IPS-15b (cell line): ENCODE measurements around the gene RAB5B.
"Not testable (repeated sequence)": the region's sequence is repeated elsewhere in the genome, so short reads cannot be mapped to it uniquely, and the experiment has no call there.

Experiments used
- H3K27me3 ChIP-seq: one replicate; pipeline ENCODE4 v1.6.1; 2013; ENCODE audit warnings: low read length; ENCODE audit not compliant: control insufficient read depth, insufficient read depth
- H3K36me3 ChIP-seq: one replicate; pipeline ENCODE4 v1.6.1; 2013; ENCODE audit warnings: low read length; ENCODE audit not compliant: control insufficient read depth, insufficient read depth
- H3K4me1 ChIP-seq: one replicate; pipeline ENCODE4 v1.6.1; 2013; ENCODE audit warnings: mild to moderate bottlenecking, low read length; ENCODE audit not compliant: control insufficient read depth, insufficient read depth
- H3K4me3 ChIP-seq: one replicate; pipeline ENCODE4 v1.5.1; 2013; ENCODE audit warnings: low read depth, low read length
- H3K9ac ChIP-seq: one replicate; pipeline ENCODE4 v1.6.1; 2013; ENCODE audit warnings: low read depth, mild to moderate bottlenecking, low read length
- H3K9me3 ChIP-seq: one replicate; pipeline ENCODE4 v1.6.1; 2013; ENCODE audit warnings: mild to moderate bottlenecking, low read length; ENCODE audit not compliant: control insufficient read depth, insufficient read depth

Gene RAB5B

GRCh38 chr12:55995366-55995765 is 21.5 kb downstream of the RAB5B start:
- no peak overlapping the region for H3K9ac ChIP-seq
- peaks cover 19% of the 10 kb centered on the region for H3K36me3 ChIP-seq
- H3K4me3 ChIP-seq, result no peak overlapping the region
- no peaks in the 10 kb centered on the region for H3K9me3 ChIP-seq
- H3K4me1 ChIP-seq, result no peaks in the 10 kb centered on the region
- H3K27me3 ChIP-seq, result no peaks in the 10 kb centered on the region

DNA sequence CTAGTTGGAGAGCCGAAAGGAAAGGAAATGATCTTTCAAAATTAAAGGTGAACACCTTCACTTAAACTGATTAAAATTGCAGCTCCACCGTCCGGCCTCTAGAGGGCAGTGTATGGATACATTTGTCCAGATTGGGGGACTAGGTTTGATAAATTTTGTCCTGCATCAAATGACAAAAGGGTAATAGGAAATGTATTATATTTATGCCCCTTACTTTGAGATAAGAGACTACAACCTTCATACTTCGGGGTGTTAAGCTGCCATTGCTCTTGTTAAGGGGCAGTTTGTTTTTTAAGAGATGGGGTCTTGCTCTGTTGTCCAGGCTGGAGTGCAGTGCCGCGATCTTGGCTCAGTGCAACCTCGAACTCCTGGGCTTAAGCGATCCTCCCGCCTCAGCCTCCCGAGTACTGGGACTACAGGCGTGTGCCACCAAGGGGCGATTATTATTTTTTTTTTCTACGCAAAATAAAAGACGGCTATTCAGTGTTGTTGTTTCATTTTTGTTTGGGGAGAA is 22.4 kb downstream of the RAB5B start:
- H3K9me3 ChIP-seq, result no peaks in the 10 kb centered on the region
- no peak overlapping the region for H3K9ac ChIP-seq
- H3K4me3 ChIP-seq, result peak overlapping the region; percentile 78
- no peaks in the 10 kb centered on the region for H3K4me1 ChIP-seq
- peaks cover 12% of the 10 kb centered on the region for H3K36me3 ChIP-seq
- no peaks in the 10 kb centered on the region for H3K27me3 ChIP-seq

DNA sequence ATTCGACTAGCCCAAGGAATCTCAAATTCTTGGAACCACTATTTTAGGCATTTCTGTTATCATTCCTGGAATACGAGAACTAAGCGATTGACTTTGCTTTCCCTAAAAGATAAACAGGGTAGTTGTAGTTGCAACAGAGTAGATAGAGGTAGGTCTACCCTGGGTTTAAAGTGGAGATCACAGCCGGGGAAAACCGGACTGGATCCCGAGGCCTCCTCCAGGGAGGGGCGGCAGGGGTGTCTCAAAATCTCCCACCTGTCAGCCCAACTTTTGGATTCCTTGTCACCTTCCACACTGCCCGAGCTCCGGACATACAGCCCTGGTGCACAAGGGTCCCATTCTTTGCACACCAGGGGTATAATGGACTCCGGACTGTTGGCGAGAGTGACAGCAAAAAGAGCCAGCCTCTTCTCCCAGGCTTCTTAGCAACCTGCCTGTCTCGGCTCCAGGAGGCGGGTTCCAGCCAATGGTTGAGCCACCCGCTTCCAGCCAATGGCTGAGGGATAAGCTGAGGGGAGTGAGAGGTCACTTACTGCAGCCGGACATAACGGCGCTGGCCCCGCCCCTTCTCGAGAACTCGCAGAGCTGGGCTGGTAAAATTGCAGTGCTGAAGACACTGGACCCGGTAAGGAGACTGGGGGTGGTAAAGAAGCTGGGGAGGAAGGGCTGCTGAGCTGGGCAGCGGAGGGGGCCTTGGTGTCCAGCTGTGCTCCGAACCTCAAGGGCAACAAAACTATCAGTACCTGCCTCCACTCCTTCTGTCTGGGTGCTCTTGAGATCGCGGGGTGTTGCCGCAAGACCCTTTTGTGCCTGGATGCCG is 23.0 kb downstream of the RAB5B start, which contains the start of gene SUOX:
Gene SUOX, plus strand, starts transcription at position 562 of the 820 bp plus-strand sequence. CDS start 4,946 bp downstream, outside the sequence.
- peak within 1 kb of the TSS; percentile 95 for H3K9ac ChIP-seq
- H3K9me3 ChIP-seq, result no peaks in the 10 kb centered on the region
- H3K4me1 ChIP-seq, result no peaks in the 10 kb centered on the region
- H3K36me3 ChIP-seq, result peaks cover 11% of the 10 kb centered on the region
- H3K4me3 ChIP-seq, result peak within 1 kb of the TSS; percentile 96
- H3K27me3 ChIP-seq, result no peaks in the 10 kb centered on the region

DNA sequence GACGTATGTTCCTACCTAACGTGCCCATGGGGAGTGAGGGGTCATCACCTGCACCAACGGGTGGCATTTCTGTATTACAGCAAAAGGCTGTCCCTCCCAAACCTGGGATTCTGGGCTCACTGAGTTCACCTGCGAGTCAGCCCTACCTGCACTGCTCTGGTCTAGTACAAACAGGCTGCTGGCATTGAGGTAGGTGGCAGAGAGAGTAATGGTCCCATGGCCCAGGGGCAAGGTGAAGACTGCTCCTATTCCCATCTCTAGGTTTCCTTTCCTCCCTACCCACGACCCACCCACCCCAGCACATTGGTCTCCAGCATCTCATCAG is 23.6 kb downstream of the RAB5B start:
- no peaks in the 10 kb centered on the region for H3K27me3 ChIP-seq
- peak overlapping the region; percentile 96 for H3K4me3 ChIP-seq
- H3K36me3 ChIP-seq, result peaks cover 7% of the 10 kb centered on the region
- H3K9ac ChIP-seq, result peak overlapping the region; percentile 95
- no peaks in the 10 kb centered on the region for H3K9me3 ChIP-seq
- H3K4me1 ChIP-seq, result no peaks in the 10 kb centered on the region

GRCh38 chr12:55999522-55999921 is 25.6 kb downstream of the RAB5B start:
- not testable (repeated sequence) for H3K4me1 ChIP-seq, H3K4me3 ChIP-seq, H3K9ac ChIP-seq, H3K27me3 ChIP-seq, H3K9me3 ChIP-seq, H3K36me3 ChIP-seq

DNA sequence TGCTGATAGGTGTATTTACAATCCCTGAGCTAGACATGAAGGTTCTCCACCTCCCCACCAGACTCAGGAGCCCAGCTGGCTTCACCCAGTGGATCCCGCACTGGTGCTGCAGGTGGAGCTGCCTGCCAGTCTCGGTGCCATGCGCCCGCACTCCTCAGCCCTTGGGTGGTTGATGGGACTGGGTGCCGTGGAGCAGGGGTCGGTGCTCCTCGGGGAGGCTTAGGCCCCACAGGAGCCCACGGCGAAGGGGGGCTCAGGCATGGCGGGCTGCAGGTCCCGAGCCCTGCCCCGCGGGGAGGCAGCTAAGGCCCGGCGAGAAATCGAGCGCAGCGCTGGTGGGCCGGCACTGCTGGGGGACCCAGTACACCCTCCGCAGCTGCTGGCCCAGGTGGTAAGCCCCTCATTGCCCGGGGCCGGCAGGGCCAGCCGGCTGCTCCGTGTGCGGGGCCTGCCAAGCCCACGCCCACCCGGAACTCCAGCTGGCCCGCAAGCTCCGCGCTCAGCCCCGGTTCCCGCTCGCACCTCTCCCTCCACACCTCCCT is 26.2 kb downstream of the RAB5B start:
- peaks cover 14% of the 10 kb centered on the region for H3K36me3 ChIP-seq
- H3K4me3 ChIP-seq, H3K9me3 ChIP-seq, H3K27me3 ChIP-seq, H3K4me1 ChIP-seq, H3K9ac ChIP-seq: not testable (repeated sequence)

DNA sequence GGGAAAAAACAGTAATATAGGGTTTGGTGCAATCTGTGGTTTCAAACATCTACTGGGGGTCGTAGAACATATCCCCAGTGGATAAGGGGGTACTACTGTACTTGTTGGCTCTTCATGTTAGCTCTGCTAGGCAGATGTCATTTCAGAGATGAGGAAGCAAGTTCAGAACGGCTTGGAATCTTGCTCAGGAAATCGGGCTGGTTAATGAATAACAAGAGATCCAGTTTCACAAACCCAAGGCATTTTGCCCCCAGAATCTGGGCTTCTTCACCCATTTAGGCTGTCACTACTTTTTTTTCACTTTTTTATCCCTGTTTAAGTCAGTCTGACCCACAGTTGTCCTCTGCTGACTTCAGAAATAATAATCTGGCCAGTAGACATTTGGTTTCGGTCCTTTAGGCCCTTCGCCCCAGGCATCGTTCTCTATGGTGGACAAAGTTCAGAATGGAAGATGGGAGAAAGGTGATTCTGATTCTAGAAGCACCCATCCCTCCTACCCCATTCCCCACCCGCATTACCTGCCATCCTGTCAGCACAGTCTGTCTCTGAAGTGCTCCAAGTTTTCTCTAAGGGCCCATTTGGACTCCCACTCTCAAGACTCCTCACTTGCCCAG is 27.7 kb downstream of the RAB5B start:
- Histone ChIP-seq H3K9me3 (no peaks in the 10 kb centered on the region), H3K4me1 (no peaks in the 10 kb centered on the region), H3K27me3 (no peaks in the 10 kb centered on the region), H3K9ac (no peak overlapping the region), H3K36me3 (peaks cover 14% of the 10 kb centered on the region), H3K4me3 (no peak overlapping the region)

GRCh38 chr12:56003376-56003775 is 29.5 kb downstream of the RAB5B start:
- H3K36me3 ChIP-seq, result peaks cover 14% of the 10 kb centered on the region
- not testable (repeated sequence) for H3K27me3 ChIP-seq, H3K4me1 ChIP-seq, H3K9me3 ChIP-seq, H3K4me3 ChIP-seq, H3K9ac ChIP-seq

- Histone ChIP-seq H3K4me3 (no peak overlapping the region), H3K36me3 (peaks cover 14% of the 10 kb centered on the region), H3K9me3 (no peaks in the 10 kb centered on the region), H3K9ac (no peak overlapping the region), H3K27me3 (no peaks in the 10 kb centered on the region), H3K4me1 (no peaks in the 10 kb centered on the region)
Observed at GRCh38 chr12:56004211-56004610, 30.3 kb downstream of the RAB5B start.

DNA sequence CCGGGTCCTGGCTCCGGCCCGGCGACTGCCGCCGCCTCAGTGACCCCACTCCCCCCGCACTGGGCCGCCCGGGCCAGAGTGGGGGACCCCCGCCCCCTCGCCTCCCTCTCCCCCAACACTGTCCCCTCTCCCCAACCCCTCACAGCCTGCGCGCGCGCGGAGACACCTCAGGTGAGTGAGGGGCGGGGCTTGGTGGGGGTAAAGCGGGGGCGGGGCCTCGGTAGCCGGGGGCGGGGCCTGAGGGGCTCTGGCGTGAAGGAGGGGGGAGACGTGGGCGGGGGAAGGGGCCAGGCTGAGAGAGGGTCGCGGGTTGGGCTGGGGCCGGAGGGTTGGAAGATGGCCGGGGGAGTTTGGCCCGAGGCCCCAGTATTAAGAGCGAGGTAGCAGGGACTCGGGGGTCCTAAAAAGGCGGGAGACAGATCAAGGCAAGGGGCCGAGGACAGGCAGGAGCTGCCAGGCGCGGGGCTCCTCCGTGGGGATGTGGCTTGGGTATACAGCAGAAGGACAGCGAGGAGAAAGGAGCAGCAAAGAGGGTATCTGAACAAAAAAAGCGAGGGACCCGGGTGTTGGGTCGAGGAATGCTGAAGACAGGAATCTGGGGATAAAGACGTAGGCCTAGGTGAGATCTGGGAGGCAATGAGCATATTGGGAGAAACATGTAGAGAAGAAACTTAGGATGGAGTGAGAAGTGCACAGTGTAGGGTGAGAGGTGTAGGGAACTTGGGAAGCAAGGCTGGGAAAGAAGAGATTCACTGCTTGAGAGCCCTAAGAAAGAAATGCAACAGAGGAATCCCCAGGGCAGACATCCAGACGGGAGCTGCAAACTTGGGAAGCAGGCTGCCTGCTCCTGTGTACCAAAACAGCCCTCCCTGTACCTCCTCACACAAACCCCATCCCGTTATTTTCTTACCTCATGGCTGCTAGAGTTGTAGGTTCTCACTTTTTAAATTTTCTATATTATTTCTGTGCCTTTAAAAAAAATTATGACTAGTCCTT is 34.0 kb downstream of the RAB5B start:
- H3K9me3 ChIP-seq, result no peaks in the 10 kb centered on the region
- H3K27me3 ChIP-seq, result no peaks in the 10 kb centered on the region
- H3K36me3 ChIP-seq, result peaks cover 14% of the 10 kb centered on the region
- no peaks in the 10 kb centered on the region for H3K4me1 ChIP-seq
- peak overlapping the region; percentile 90 for H3K4me3 ChIP-seq
- H3K9ac ChIP-seq, result peak overlapping the region; percentile 71

DNA sequence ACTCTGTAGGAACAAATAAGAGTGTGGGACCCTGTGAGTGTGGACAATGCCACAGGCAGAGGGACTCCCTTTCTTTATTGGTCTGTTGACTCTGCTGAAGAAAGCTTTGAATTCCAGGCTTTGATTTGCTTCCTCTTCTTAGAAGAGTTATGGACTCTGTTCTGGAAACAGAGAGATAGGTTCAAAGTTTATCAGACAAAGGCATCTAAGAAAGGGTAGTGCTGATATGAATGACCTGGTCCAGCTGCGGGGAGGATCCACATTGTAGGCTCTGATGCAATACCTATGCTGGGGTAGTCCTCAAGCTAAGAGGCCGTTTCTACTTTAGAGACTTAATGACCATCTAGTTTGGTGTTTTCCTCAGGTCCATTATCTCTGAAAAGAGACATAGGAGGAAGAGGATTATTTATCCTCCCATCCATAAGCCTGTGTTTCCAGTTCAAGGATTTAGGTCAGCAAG is 36.3 kb downstream of the RAB5B start:
- no peak overlapping the region for H3K4me3 ChIP-seq
- H3K9ac ChIP-seq, result no peak overlapping the region
- H3K9me3 ChIP-seq, result no peaks in the 10 kb centered on the region
- H3K36me3 ChIP-seq, result no peaks in the 10 kb centered on the region
- H3K27me3 ChIP-seq, result no peaks in the 10 kb centered on the region
- H3K4me1 ChIP-seq, result no peaks in the 10 kb centered on the region
